Brain microvascular endothelial cell (primary cell): Measurements from ENCODE around the gene TMEM135.

Experiments used
- DNase-seq: peaks from one replicate; pipeline ENCODE4 v3.0.0-alpha.2; 2020
- H3K27ac ChIP-seq: fragments of 250-450 bp; sonication (Bioruptor Pico); 2 replicates; pipeline ENCODE4 v1.5.1; 2020; ENCODE audit warnings: mild to moderate bottlenecking, moderate library complexity
- H3K27me3 ChIP-seq: fragments of 250-450 bp; sonication (Bioruptor Pico); replicated peaks from 2 replicates; pipeline ENCODE4 v1.5.1; 2020; ENCODE audit warnings: mild to moderate bottlenecking
- H3K36me3 ChIP-seq: fragments of 250-450 bp; sonication (Bioruptor Pico); replicated peaks from 2 replicates; pipeline ENCODE4 v1.5.1; 2020; ENCODE audit warnings: mild to moderate bottlenecking
- H3K4me3 ChIP-seq: 2 replicates; pipeline ENCODE4 v1.5.1; 2011; ENCODE audit warnings: low read depth, mild to moderate bottlenecking, control low read depth, low read length, moderate library complexity
- CTCF ChIP-seq: IDR thresholded peaks from 2 replicates; pipeline ENCODE4 v1.5.1; 2011; ENCODE audit warnings: low read depth, mild to moderate bottlenecking, moderate library complexity, low read length, control low read depth, inconsistent platforms; ENCODE audit errors: missing control alignments
- in situ Hi-C: cut with HindIII; loops from 2 replicates; pipeline ENCODE4 v1.10.0; 2017; ENCODE audit warnings: low sequenced_read_pairs, low pct_ligation_motif_present

TMEM135 gene

GRCh38 chr11:87110443-87111131 lies 72.9 kb downstream of the TMEM135 start:
- H3K27ac ChIP-seq, result no peak overlapping the region
- DNase-seq, result no peak
- H3K27me3 ChIP-seq, result no peaks in the 10 kb centered on the region
- H3K36me3 ChIP-seq, result no peaks in the 10 kb centered on the region
- in situ Hi-C loops, result no loop called here
- no peak overlapping the region for H3K4me3 ChIP-seq
- TF ChIP-seq CTCF, result no peak

- no peak for TF ChIP-seq CTCF
- in situ Hi-C loops, result no loop called here
- no peak overlapping the region for H3K4me3 ChIP-seq
- DNase-seq, result no peak
- no peaks in the 10 kb centered on the region for H3K27me3 ChIP-seq
- H3K36me3 ChIP-seq, result no peaks in the 10 kb centered on the region
- H3K27ac ChIP-seq, result no peak overlapping the region
Measured at GRCh38 chr11:87114093-87114492, 76.4 kb downstream of the TMEM135 start.

DNA sequence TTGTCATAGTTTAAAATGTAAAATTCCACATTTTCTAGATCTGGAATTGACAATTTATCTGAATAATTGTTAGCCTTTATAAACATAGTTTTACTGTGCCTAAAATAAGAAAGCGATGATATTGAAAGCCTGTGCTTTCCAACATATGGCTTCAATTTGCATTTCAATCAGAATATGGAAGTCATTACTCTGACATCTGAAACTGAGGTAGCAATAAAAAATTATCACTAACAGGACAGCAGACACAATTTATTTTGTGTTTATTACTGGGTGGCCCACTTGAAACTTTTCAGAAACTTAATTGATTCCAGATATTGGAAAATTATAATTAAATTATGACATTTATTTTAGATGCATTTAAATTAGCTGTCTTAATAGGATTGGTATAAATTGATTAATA lies 78.5 kb downstream of the TMEM135 start:
- TF ChIP-seq CTCF, result no peak
- Histone ChIP-seq H3K27ac (no peak overlapping the region), H3K36me3 (no peaks in the 10 kb centered on the region), H3K4me3 (no peak overlapping the region), H3K27me3 (no peaks in the 10 kb centered on the region)
- in situ Hi-C loops, result no loop called here
- no peak for DNase-seq

- no peaks in the 10 kb centered on the region for H3K27me3 ChIP-seq
- DNase-seq, result no peak
- no peaks in the 10 kb centered on the region for H3K36me3 ChIP-seq
- no peak for TF ChIP-seq CTCF
- no peak overlapping the region for H3K27ac ChIP-seq
- H3K4me3 ChIP-seq, result no peak overlapping the region
- in situ Hi-C loops, result no loop called here
Measured at GRCh38 chr11:87120937-87121336, 83.2 kb downstream of the TMEM135 start.

DNA sequence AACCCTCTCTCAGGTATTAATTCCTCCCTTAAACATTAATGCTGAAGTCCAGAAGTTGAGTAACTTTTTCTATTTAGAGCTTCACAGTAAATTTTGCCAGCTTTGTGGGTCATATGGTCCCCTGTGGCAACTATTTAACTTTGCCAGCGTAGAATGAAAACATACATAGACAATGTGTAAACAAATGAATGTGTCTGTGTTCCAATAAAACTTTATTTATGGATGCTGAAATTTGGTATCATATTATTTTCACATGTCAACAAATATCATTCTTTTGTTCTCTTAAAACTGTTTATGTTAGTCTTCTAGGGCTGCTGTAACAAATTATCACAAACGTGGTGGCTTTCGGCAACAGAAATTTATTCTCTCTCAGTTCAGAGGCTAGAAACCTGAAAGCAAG lies 85.1 kb downstream of the TMEM135 start:
- TF ChIP-seq CTCF, result no peak
- in situ Hi-C loops, result no loop called here
- no peak overlapping the region for H3K4me3 ChIP-seq
- H3K27ac ChIP-seq, result no peak overlapping the region
- no peak for DNase-seq
- H3K36me3 ChIP-seq, result no peaks in the 10 kb centered on the region
- H3K27me3 ChIP-seq, result no peaks in the 10 kb centered on the region

GRCh38 chr11:87125257-87125656 lies 87.5 kb downstream of the TMEM135 start:
- no peak overlapping the region for H3K4me3 ChIP-seq
- no peak for TF ChIP-seq CTCF
- in situ Hi-C loops, result no loop called here
- DNase-seq, result no peak
- no peak overlapping the region for H3K27ac ChIP-seq
- H3K36me3 ChIP-seq, result no peaks in the 10 kb centered on the region
- H3K27me3 ChIP-seq, result no peaks in the 10 kb centered on the region
